Uterus (tissue), 2 donors: ENCODE results near the gene CABP7.

ENCODE experiments used
- POLR2A ChIP-seq, 2 donors: fragments of 450-650 bp; IDR thresholded peaks; one replicate each; pipeline ENCODE4 v1.6.1; 2016; ENCODE audit warnings: antibody characterized with exemption in 2 of 2, mild to moderate bottlenecking in 1 of 2, moderate library complexity in 1 of 2
- TF ChIP-seq, protein P1 (sequence below), 4 experiments: fragments of 200-600 bp in 2 of 4; fragments of 450-650 bp in 2 of 4; sonication (generic) in 2 of 4; IDR thresholded peaks; one replicate each; pipeline ENCODE4 v1.5.1; 2016 to 2019; ENCODE audit warnings: antibody characterized with exemption in 4 of 4, mild to moderate bottlenecking in 2 of 4, moderate library complexity in 1 of 4

DNA sequence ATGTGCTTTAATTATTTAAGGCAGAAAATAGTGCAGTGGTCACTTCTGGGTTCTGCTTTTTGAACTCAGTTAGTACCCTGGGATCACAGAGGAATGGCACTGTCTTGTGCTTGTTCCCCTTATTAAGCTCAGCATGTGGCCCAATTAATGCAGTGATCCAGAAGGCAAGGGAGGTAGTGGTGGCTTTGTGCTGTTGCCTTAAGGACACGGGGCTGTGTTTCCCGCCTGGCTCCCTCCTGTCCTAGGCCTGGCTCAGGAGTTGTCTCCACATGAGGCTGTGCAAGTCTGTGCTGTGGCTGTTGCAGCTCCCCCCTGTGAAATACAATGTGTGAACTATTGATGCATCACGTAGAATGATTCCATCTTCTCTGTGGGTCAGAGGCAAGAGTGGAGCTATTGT lies 49.2 kb upstream of the CABP7 start:
- TF ChIP-seq, protein P1, sequence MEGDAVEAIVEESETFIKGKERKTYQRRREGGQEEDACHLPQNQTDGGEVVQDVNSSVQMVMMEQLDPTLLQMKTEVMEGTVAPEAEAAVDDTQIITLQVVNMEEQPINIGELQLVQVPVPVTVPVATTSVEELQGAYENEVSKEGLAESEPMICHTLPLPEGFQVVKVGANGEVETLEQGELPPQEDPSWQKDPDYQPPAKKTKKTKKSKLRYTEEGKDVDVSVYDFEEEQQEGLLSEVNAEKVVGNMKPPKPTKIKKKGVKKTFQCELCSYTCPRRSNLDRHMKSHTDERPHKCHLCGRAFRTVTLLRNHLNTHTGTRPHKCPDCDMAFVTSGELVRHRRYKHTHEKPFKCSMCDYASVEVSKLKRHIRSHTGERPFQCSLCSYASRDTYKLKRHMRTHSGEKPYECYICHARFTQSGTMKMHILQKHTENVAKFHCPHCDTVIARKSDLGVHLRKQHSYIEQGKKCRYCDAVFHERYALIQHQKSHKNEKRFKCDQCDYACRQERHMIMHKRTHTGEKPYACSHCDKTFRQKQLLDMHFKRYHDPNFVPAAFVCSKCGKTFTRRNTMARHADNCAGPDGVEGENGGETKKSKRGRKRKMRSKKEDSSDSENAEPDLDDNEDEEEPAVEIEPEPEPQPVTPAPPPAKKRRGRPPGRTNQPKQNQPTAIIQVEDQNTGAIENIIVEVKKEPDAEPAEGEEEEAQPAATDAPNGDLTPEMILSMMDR (IDR thresholded peaks at IDR 0.05) = no peak
- no peak for TF ChIP-seq POLR2A (IDR thresholded peaks at IDR 0.05)
